ENCODE results near the gene NEK10.

The NEK10 gene

DNA sequence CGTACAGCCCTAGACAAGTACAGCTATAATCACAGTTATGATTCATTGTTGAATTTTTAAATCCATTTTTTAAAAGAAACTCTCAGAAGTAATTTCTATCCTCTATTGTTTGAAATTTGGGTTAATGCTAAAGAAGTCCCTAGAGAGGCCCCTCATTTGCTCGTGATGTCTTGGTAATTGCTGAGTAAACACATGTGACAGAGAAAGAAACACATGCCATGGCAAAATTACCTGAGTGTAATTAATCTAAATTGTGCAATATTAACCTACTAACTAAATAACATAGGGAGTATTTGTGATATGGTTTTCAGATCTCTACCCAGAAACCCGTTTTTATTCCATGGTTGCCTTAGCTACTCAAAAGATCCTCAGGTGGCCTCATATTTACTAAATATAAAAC, 10.8 kb downstream of the NEK10 start:
- Mint-ChIP-seq H3K27me3 (no peaks in the 10 kb centered on the region), H3K27ac (no peak overlapping the region), H3K4me3 (no peak overlapping the region), H3K36me3 (no peaks in the 10 kb centered on the region), H3K4me1 (ENCODE audit: low read depth) (peaks cover 21% of the 10 kb centered on the region), H3K9me3 (ENCODE audit: low read depth) (no peaks in the 10 kb centered on the region)

DNA sequence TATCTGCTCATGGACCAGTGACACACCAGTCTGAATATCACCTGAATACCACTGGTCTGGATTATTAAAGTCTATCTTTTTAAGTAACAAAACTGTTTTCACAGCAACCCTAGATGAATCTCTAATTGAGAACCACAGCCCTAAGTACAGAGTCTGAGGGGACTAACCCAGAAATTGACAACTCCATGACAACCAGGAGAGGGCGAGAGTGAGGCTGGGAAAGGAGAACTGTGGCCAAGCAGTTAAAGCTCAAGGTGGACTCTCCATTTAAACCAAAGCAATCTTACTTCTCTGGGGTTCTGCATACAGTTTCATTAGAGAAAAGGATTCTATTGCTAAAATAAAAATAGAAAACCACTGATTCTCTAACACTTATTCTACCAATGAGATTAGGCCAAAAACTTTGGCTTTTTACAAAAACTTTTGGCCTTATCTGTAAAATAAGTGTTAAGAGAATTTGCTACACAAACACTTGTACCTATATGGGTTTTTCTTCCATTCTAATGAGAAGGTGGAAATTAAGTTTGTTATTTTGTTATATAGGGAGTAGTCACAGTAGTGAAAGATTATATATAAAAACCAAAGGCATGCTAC, 11.4 kb downstream of the NEK10 start:
- no peaks in the 10 kb centered on the region for H3K36me3 Mint-ChIP-seq
- no peak overlapping the region for H3K27ac Mint-ChIP-seq
- no peaks in the 10 kb centered on the region for H3K27me3 Mint-ChIP-seq
- H3K4me3 Mint-ChIP-seq: no peak overlapping the region
- H3K9me3 Mint-ChIP-seq (ENCODE audit: low read depth): no peaks in the 10 kb centered on the region
- H3K4me1 Mint-ChIP-seq (ENCODE audit: low read depth): peaks cover 21% of the 10 kb centered on the region

DNA sequence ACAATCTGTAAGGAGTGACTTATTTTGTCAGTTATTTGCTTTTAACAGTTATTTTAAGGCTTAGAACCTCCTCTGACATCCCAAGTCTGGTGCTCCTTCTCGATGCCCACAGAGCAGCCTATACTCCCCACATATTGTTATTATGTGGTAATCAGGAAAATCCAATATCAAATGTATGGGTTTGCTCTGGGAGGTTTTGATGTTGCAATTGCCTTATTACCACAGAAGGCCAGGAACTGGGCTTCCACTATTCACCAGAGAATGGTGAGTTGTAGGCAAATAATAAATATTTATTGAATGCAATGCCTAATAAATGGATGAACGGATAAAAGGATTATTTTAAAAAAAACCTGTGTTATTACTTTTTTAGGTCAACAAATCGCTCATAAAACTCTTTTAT, 12.2 kb downstream of the NEK10 start:
- no peak overlapping the region for H3K4me3 Mint-ChIP-seq
- no peaks in the 10 kb centered on the region for H3K27me3 Mint-ChIP-seq
- no peak overlapping the region for H3K27ac Mint-ChIP-seq
- H3K36me3 Mint-ChIP-seq: no peaks in the 10 kb centered on the region
- peaks cover 21% of the 10 kb centered on the region for H3K4me1 Mint-ChIP-seq (ENCODE audit: low read depth)
- no peaks in the 10 kb centered on the region for H3K9me3 Mint-ChIP-seq (ENCODE audit: low read depth)

DNA sequence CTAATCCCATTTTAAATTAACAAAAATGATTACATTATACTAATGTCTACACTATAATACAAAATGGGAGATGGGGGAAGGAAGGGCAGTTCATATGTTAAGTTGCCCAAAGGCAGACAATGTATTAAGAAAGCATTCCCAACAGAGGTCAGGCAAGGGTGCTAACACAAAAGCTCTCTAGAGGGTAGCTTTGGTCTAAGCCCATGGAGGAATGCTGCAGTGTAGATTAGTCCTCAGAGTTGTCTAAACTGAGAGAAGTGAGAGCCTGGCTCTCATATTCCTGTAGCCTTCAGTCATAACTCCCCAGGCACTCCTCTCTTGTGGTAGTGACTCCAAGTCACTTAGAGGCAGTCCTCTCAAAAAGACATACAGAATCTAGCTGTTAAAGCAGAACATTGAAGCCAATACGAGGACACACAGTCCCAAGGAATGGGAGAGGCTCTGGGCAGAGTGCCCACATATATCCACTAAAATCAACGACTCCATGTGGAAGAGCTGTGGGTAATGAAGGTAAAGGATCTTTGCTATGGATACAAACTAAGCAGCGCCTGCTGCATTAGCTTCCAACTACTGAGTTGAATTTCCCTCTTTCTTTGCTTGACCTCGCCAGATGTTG, 14.5 kb downstream of the NEK10 start:
- no peaks in the 10 kb centered on the region for H3K36me3 Mint-ChIP-seq

DNA sequence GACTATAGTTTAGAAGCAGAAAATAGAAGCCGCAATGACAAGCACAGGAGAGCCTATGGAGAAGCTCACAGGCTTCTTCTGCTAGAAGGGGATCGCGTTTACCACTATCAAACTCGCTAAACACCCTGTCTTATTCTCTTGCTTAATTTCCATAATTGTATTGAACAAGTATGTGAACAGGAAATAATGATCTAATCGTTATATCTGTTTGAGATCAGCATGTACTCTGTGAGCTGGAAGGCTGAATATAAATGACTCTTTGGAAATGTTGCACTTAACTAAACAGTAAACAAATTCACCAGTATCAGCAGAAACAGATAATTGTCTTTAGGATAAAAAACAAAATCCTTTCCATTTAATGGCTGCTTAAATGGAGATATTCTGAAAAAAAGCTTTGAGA, 15.0 kb downstream of the NEK10 start:
- H3K4me1 Mint-ChIP-seq (ENCODE audit: low read depth): peaks cover 12% of the 10 kb centered on the region
- no peaks in the 10 kb centered on the region for H3K9me3 Mint-ChIP-seq (ENCODE audit: low read depth)
- H3K36me3 Mint-ChIP-seq: no peaks in the 10 kb centered on the region

More for the DNA sequence above, 14.5 kb downstream of the NEK10 start:
- no peaks in the 10 kb centered on the region for H3K9me3 Mint-ChIP-seq (ENCODE audit: low read depth)
- no peak overlapping the region for H3K27ac Mint-ChIP-seq
- no peak overlapping the region for H3K4me3 Mint-ChIP-seq
- peaks cover 18% of the 10 kb centered on the region for H3K4me1 Mint-ChIP-seq (ENCODE audit: low read depth)
- H3K27me3 Mint-ChIP-seq: no peaks in the 10 kb centered on the region

DNA sequence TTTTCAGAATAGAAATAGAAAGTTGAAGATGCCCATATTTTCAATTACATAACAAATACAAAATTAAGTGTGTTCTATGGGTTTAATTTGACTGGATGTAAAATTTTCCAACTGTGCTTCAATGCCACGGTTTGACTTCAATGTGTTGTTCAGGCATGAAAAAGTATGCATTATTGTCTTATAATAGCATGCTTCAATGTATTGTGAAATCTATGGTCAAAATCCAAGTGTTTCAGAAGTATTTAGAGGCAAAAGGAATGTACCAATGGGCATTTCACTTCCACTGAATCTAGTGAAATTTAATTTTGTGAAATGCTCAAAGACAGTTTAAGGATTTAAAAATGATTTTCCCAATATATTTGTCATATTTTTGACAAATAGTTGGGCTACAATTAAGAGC, 16.0 kb downstream of the NEK10 start:
- H3K4me3 Mint-ChIP-seq: no peak overlapping the region
- H3K4me1 Mint-ChIP-seq (ENCODE audit: low read depth): peaks cover 4% of the 10 kb centered on the region
- no peaks in the 10 kb centered on the region for H3K36me3 Mint-ChIP-seq
- H3K27me3 Mint-ChIP-seq: no peaks in the 10 kb centered on the region
- no peaks in the 10 kb centered on the region for H3K9me3 Mint-ChIP-seq (ENCODE audit: low read depth)
- H3K27ac Mint-ChIP-seq: no peak overlapping the region

More for the DNA sequence above, 15.0 kb downstream of the NEK10 start:
- Mint-ChIP-seq H3K4me3 (no peak overlapping the region), H3K27ac (no peak overlapping the region), H3K27me3 (no peaks in the 10 kb centered on the region)

DNA sequence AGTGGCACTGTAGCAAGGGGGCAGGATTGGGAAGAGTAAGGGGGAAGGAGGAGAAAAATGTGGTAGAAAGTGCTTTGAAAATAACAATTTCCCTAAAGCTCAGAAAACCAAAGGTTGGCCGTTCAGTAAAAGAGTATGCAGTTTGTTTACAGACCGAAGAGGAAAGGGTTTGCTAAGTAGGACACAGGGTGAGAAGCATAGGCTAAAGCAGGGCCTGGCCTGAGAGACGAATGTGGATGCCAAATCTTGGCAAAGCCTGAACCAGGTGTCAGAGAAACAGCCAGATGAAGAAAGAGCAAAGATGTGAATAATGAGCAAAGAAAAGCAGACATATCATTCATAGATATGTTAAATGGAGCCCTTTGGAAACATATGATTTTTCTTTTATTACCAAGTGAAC, 17.1 kb downstream of the NEK10 start:
- Mint-ChIP-seq H3K27me3 (no peaks in the 10 kb centered on the region), H3K4me1 (ENCODE audit: low read depth) (no peaks in the 10 kb centered on the region), H3K36me3 (no peaks in the 10 kb centered on the region), H3K9me3 (ENCODE audit: low read depth) (no peaks in the 10 kb centered on the region), H3K27ac (no peak overlapping the region), H3K4me3 (no peak overlapping the region)

DNA sequence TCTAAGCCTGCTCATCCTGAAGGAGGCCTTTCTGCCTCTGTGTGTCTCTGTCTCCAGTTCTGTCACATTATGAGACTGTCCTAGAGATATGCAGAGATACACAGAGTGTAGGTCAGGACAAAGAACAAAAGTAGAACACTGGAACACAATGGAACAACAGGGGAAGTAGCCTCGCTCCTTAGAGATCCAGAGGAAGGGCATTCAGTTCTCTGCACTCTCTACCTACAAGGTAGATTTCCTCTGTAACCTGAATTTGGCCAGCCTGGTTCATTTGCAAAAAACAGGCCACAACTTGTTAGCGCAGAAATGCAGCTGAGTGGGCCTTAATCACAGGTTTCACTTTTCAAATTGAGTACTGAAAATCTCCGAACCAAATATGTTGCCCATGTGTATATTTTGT, 19.4 kb downstream of the NEK10 start:
- Mint-ChIP-seq H3K36me3 (no peaks in the 10 kb centered on the region), H3K4me3 (no peak overlapping the region), H3K9me3 (ENCODE audit: low read depth) (no peaks in the 10 kb centered on the region), H3K4me1 (ENCODE audit: low read depth) (peaks cover 3% of the 10 kb centered on the region), H3K27ac (no peak overlapping the region), H3K27me3 (no peaks in the 10 kb centered on the region)

DNA sequence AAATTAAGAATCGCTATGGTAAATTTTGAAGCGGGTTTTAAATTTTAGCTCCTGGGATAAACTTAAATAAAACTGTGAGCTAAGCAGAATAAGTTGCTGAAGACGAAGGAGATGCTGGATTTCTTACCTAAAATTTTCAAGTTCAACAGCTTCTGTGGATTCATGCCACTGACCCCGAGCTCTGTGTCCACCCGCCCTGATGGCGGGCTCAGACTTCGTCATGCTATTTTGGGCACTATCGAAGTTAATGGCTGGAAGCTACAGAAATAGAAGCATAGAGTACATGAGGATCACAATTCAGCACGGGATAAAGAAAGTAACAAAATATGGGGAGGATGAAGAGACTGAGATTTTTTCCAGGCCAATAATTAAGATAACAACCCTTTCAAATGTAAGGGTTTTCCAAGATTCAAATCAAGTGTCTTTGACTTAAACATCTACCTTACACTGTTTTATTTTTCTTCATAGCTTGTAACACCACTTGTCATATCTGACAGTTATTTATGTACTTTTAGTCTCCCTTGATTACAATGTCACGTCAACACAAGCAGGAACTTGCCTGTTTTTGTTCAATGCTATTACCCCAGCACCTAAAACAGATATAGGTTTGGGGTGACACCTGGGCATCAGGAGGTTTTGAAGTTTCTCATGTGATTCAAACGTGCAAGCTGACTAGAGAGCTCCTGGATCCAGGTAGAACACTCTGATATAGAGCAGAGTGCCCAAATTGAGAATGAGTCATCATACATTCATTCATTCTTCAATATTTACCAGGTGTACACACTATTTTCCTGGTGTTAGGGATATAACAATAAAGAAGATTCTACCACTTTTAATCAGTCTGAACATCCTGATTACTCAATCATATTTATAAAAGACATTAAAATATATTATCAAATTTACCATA, 23.0 kb downstream of the NEK10 start:
- peaks cover 3% of the 10 kb centered on the region for H3K4me1 Mint-ChIP-seq (ENCODE audit: low read depth)
- no peaks in the 10 kb centered on the region for H3K36me3 Mint-ChIP-seq
- H3K27ac Mint-ChIP-seq: no peak overlapping the region
- H3K4me3 Mint-ChIP-seq: no peak overlapping the region
- no peaks in the 10 kb centered on the region for H3K27me3 Mint-ChIP-seq
- no peaks in the 10 kb centered on the region for H3K9me3 Mint-ChIP-seq (ENCODE audit: low read depth)

DNA sequence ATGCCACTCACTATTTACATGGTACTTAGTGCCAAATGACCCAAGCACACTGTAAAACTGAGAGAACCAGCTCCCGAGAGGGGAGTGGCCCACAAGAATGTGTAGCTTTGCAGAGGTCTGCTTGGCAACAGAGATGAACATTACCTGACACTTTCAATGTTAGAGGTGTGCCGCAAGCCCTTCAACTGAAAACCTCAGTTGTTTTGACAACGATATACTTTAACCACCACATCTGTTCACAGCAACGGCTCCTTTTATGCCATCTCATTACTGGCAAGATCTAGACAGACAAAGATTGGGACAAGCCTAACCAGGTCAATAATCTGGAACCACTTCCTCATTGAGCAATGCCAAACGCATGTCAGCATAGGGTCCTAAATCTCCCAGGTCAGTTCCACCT, 23.7 kb downstream of the NEK10 start:
- H3K9me3 Mint-ChIP-seq (ENCODE audit: low read depth): no peaks in the 10 kb centered on the region
- no peak overlapping the region for H3K27ac Mint-ChIP-seq
- no peak overlapping the region for H3K4me3 Mint-ChIP-seq

DNA sequence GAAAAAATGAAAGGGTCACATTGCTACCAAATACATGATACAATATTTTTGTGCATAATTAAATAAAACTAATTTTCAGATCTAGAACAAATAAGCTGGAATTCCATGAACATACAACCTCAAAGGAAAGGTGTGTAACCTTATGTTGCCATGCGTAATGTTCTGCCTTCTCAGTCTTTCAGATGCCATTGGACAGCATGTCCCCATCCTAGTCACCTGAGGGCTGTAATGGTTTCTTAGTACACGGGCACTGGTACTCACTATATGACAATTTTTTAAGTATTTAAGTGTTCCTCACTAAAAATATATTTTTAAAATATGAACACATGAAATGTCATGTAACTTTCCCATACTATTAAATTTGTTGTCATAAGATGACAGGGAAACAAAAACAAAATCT, 24.1 kb downstream of the NEK10 start:
- H3K27ac Mint-ChIP-seq: no peak overlapping the region
- no peaks in the 10 kb centered on the region for H3K36me3 Mint-ChIP-seq
- no peaks in the 10 kb centered on the region for H3K27me3 Mint-ChIP-seq
- peaks cover 3% of the 10 kb centered on the region for H3K4me1 Mint-ChIP-seq (ENCODE audit: low read depth)
- H3K9me3 Mint-ChIP-seq (ENCODE audit: low read depth): no peaks in the 10 kb centered on the region
- no peak overlapping the region for H3K4me3 Mint-ChIP-seq

More for the DNA sequence above, 23.7 kb downstream of the NEK10 start:
- Mint-ChIP-seq H3K27me3 (no peaks in the 10 kb centered on the region), H3K36me3 (no peaks in the 10 kb centered on the region), H3K4me1 (ENCODE audit: low read depth) (peaks cover 3% of the 10 kb centered on the region)

DNA sequence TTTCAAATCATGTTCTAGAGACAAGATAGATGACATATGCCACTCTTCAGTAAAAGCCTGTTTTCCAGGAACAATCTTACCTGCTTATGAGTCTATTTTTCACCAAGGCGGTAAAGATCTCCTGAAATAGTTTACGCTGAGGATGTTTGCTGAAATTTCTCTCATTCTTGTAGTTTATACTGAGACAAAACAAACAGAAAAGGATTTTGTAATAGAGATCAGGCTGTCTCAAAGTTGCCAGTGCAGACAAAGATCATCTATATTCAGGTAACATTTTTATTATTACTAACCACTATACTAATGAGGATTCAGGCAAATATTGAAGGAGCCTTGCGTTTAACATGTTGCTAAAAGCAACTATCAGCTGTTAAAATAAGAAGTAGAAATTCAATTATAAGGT, 25.0 kb downstream of the NEK10 start:
- H3K27me3 Mint-ChIP-seq: no peaks in the 10 kb centered on the region
- no peak overlapping the region for H3K4me3 Mint-ChIP-seq
- H3K27ac Mint-ChIP-seq: no peak overlapping the region
- H3K9me3 Mint-ChIP-seq (ENCODE audit: low read depth): no peaks in the 10 kb centered on the region
- H3K36me3 Mint-ChIP-seq: no peaks in the 10 kb centered on the region
- H3K4me1 Mint-ChIP-seq (ENCODE audit: low read depth): peaks cover 3% of the 10 kb centered on the region

DNA sequence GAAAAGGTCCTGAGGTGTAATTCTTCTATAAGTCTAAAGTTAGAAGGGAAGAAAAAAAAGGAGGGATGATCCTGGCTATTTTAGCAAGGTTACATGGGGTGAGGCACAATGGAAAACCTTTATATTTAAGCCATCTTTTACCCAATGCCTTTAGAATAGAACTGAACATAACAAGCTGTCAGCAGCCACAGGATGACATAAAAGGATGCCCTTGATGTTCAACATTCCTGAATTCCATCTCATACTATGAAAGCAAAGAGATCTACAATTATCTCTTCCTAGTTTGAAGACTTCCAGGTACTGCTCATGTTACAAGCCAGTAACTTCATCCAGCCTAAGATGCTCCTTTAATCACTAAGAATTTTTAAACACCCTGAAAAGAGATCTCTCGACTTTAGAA, 26.9 kb downstream of the NEK10 start:
- no peak overlapping the region for H3K27ac Mint-ChIP-seq

DNA sequence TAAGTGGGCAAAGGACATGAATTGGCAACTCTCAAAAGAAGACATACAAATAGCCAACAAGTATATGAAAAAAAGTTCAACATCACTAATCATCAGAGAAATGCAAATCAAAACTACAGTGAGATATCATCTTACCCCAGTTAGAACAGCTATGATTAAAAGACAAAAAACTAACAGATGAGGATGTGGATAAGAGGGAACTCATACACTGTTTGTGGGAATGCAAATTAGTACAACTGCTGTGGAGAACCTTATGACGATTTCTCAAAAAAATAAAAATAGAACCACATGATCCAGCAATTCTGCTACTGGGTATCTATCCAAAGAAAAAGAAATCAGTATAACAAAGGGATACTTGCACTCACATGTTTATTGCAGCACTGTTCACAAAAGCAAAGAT, 28.6 kb downstream of the NEK10 start:
- Mint-ChIP-seq H3K27me3 (no peaks in the 10 kb centered on the region), H3K9me3 (ENCODE audit: low read depth) (peaks cover 4% of the 10 kb centered on the region)

More for the DNA sequence above, 26.9 kb downstream of the NEK10 start:
- Mint-ChIP-seq H3K36me3 (peaks cover 2% of the 10 kb centered on the region), H3K27me3 (no peaks in the 10 kb centered on the region), H3K4me3 (no peak overlapping the region), H3K9me3 (ENCODE audit: low read depth) (peaks cover 4% of the 10 kb centered on the region), H3K4me1 (ENCODE audit: low read depth) (peaks cover 3% of the 10 kb centered on the region)

DNA sequence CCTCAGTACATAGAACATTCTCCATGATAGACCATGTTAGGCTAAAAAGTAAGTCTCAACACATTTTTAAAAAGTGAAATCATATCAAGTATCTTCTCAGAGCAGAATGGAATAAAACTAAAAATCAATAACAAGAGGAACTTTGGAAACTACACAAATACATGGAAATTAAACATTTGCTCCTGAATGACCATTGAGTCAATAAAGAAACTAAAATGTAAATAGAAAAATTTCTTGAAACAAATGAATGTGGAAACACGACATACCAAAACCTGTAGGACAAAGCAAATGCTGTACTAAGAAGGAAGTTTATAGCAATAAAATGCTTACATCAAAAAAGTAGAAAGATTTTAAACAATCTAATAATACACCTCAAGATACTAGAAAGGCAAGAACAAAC, 33.6 kb downstream of the NEK10 start:
- H3K9me3 Mint-ChIP-seq (ENCODE audit: low read depth): peaks cover 4% of the 10 kb centered on the region
- no peak overlapping the region for H3K27ac Mint-ChIP-seq
- peaks cover 8% of the 10 kb centered on the region for H3K36me3 Mint-ChIP-seq
- H3K27me3 Mint-ChIP-seq: peaks cover 9% of the 10 kb centered on the region
- H3K4me3 Mint-ChIP-seq: no peak overlapping the region
- H3K4me1 Mint-ChIP-seq (ENCODE audit: low read depth): no peaks in the 10 kb centered on the region

More for the DNA sequence above, 28.6 kb downstream of the NEK10 start:
- Mint-ChIP-seq H3K4me3 (no peak overlapping the region), H3K4me1 (ENCODE audit: low read depth) (peaks cover 2% of the 10 kb centered on the region), H3K36me3 (peaks cover 2% of the 10 kb centered on the region), H3K27ac (no peak overlapping the region)
